Subcutaneous abdominal adipose tissue (tissue), 5 donors: ENCODE data around the gene MBD6.
"Not testable (repeated sequence)": the region's sequence is repeated elsewhere in the genome, so short reads cannot be mapped to it uniquely, and the experiment has no call there.

Experiments
- H3K27ac ChIP-seq: one replicate; pipeline ENCODE4 v1.7.0; 2013; ENCODE audit warnings: low read depth, mild to moderate bottlenecking, inconsistent platforms, low read length, moderate library complexity
- H3K27me3 ChIP-seq, 5 donors: one replicate each; pipeline ENCODE4 v1.7.0; 2013; ENCODE audit warnings: low read length in 5 of 5, inconsistent platforms in 1 of 5; ENCODE audit not compliant: control insufficient read depth in 5 of 5, insufficient read depth in 4 of 5
- H3K36me3 ChIP-seq, 5 donors: one replicate each; pipeline ENCODE4 v1.7.0; 2013; ENCODE audit warnings: low read length in 5 of 5; ENCODE audit not compliant: control insufficient read depth in 5 of 5, insufficient read depth in 5 of 5
- H3K4me1 ChIP-seq, 5 donors: one replicate each; pipeline ENCODE4 v1.7.0; 2013; ENCODE audit warnings: low read length in 5 of 5, mild to moderate bottlenecking in 3 of 5, moderate library complexity in 1 of 5; ENCODE audit not compliant: control insufficient read depth in 5 of 5, insufficient read depth in 5 of 5
- H3K4me3 ChIP-seq, 5 donors: one replicate each; pipeline ENCODE4 v1.7.0; 2013; ENCODE audit warnings: low read length in 5 of 5, low read depth in 1 of 5
- H3K9ac ChIP-seq, 5 donors: one replicate each; pipeline ENCODE4 v1.7.0; 2013; ENCODE audit warnings: low read length in 5 of 5, mild to moderate bottlenecking in 4 of 5, moderate library complexity in 3 of 5
- H3K9me3 ChIP-seq, 5 donors: one replicate each; pipeline ENCODE4 v1.7.0; 2013; ENCODE audit warnings: low read length in 5 of 5; ENCODE audit not compliant: control insufficient read depth in 5 of 5
- donor health status: healthy.
- donor health status: healthy.
- donor health status: healthy.
- donor health status: healthy.
- donor health status: healthy.

MBD6 gene

GRCh38 chr12:57554453-57554852 lies 31.8 kb downstream of the MBD6 start:
- no peaks in the 10 kb centered on the region for H3K36me3 ChIP-seq
- peaks cover 0 to 7% (median 5%) of the 10 kb centered on the region in 5 donors for H3K4me1 ChIP-seq
- no peak overlapping the region for H3K27ac ChIP-seq
- H3K27me3 ChIP-seq = peaks cover 9 to 36% (median 23%) of the 10 kb centered on the region in 5 donors
- no peak overlapping the region for H3K9ac ChIP-seq
- no peak overlapping the region for H3K4me3 ChIP-seq
- no peaks in the 10 kb centered on the region for H3K9me3 ChIP-seq

GRCh38 chr12:57554897-57555296 lies 32.3 kb downstream of the MBD6 start:
- H3K9ac ChIP-seq = no peak overlapping the region

GRCh38 chr12:57558864-57559263 lies 36.2 kb downstream of the MBD6 start:
- Histone ChIP-seq H3K27ac (no peak overlapping the region), H3K4me1 (no peaks in the 10 kb centered on the region), H3K27me3 (peaks cover 0 to 9% (median 4%) of the 10 kb centered on the region in 5 donors), H3K36me3 (no peaks in the 10 kb centered on the region), H3K9ac (no peak overlapping the region), H3K9me3 (no peaks in the 10 kb centered on the region), H3K4me3 (no peak overlapping the region)

More at GRCh38 chr12:57554897-57555296, 32.3 kb downstream of the MBD6 start:
- Histone ChIP-seq H3K36me3 (no peaks in the 10 kb centered on the region), H3K4me3 (no peak overlapping the region), H3K4me1 (peaks cover 0 to 3% (median 3%) of the 10 kb centered on the region in 5 donors), H3K27ac (no peak overlapping the region), H3K9me3 (no peaks in the 10 kb centered on the region), H3K27me3 (peaks cover 7 to 32% (median 19%) of the 10 kb centered on the region in 5 donors)

GRCh38 chr12:57560516-57560915 lies 37.9 kb downstream of the MBD6 start:
- Histone ChIP-seq H3K27me3 (peaks cover 0 to 13% (median 4%) of the 10 kb centered on the region in 5 donors), H3K36me3 (no peaks in the 10 kb centered on the region), H3K4me1 (no peaks in the 10 kb centered on the region), H3K27ac (no peak overlapping the region), H3K9me3 (no peaks in the 10 kb centered on the region), H3K9ac (no peak overlapping the region), H3K4me3 (no peak overlapping the region)

GRCh38 chr12:57561117-57561516 lies 38.5 kb downstream of the MBD6 start:
- H3K27ac ChIP-seq, H3K9me3 ChIP-seq, H3K4me1 ChIP-seq, H3K4me3 ChIP-seq, H3K36me3 ChIP-seq, H3K9ac ChIP-seq: not testable (repeated sequence)
- peaks cover 0 to 13% (median 4%) of the 10 kb centered on the region in 5 donors for H3K27me3 ChIP-seq

- Histone ChIP-seq H3K36me3 (no peaks in the 10 kb centered on the region), H3K4me3 (no peak overlapping the region), H3K4me1 (no peaks in the 10 kb centered on the region), H3K9me3 (no peaks in the 10 kb centered on the region), H3K27me3 (peaks cover 0 to 13% (median 5%) of the 10 kb centered on the region in 5 donors), H3K9ac (no peak overlapping the region), H3K27ac (no peak overlapping the region)
Measured at GRCh38 chr12:57563358-57563757, 40.7 kb downstream of the MBD6 start.

GRCh38 chr12:57564178-57564740 lies 41.6 kb downstream of the MBD6 start:
- no peaks in the 10 kb centered on the region for H3K36me3 ChIP-seq
- no peak overlapping the region for H3K9ac ChIP-seq
- no peak overlapping the region for H3K27ac ChIP-seq
- H3K4me3 ChIP-seq = no peak overlapping the region
- no peaks in the 10 kb centered on the region for H3K4me1 ChIP-seq
- H3K9me3 ChIP-seq = no peaks in the 10 kb centered on the region
- peaks cover 5 to 16% (median 6%) of the 10 kb centered on the region in 5 donors for H3K27me3 ChIP-seq

GRCh38 chr12:57568838-57569237 lies 46.2 kb downstream of the MBD6 start:
- Histone ChIP-seq H3K9me3 (no peaks in the 10 kb centered on the region), H3K27me3 (peaks cover 0 to 18% (median 11%) of the 10 kb centered on the region in 5 donors), H3K27ac (no peak overlapping the region), H3K36me3 (no peaks in the 10 kb centered on the region), H3K4me1 (no peaks in the 10 kb centered on the region), H3K4me3 (no peak overlapping the region), H3K9ac (no peak overlapping the region)

- Histone ChIP-seq H3K9ac (no peak overlapping the region), H3K4me1 (no peaks in the 10 kb centered on the region), H3K9me3 (no peaks in the 10 kb centered on the region), H3K27me3 (peaks cover 0 to 14% (median 8%) of the 10 kb centered on the region in 5 donors), H3K36me3 (no peaks in the 10 kb centered on the region), H3K27ac (no peak overlapping the region), H3K4me3 (no peak overlapping the region)
Measured at GRCh38 chr12:57569858-57570257, 47.2 kb downstream of the MBD6 start.

GRCh38 chr12:57570438-57570837 lies 47.8 kb downstream of the MBD6 start:
- H3K4me3 ChIP-seq, H3K4me1 ChIP-seq, H3K36me3 ChIP-seq, H3K27ac ChIP-seq, H3K9me3 ChIP-seq, H3K9ac ChIP-seq: not testable (repeated sequence)
- peaks cover 0 to 14% (median 8%) of the 10 kb centered on the region in 5 donors for H3K27me3 ChIP-seq
